GM18505 (cell line): ENCODE measurements around the gene GPSM3.
"Not testable (repeated sequence)": the region's sequence is repeated elsewhere in the genome, so short reads cannot be mapped to it uniquely, and the experiment has no call there.

Experiments used
- ATAC-seq: cut with Tn5 transposase; IDR thresholded peaks from one replicate; pipeline ENCODE4 v1.9.1; 2021; ENCODE audit not compliant: unreplicated experiment
- POLR2A ChIP-seq: IDR thresholded peaks from 4 replicates; pipeline ENCODE4 v1.6.1; 2011; ENCODE audit warnings: borderline replicate concordance; ENCODE audit not compliant: insufficient read depth, insufficient read length; ENCODE audit errors: extremely low read depth

GPSM3 gene

GRCh38 chr6:32146687-32147086 lies 45.8 kb downstream of the GPSM3 start:
- no peak for ATAC-seq
- TF ChIP-seq POLR2A = no peak

- no peak for ATAC-seq
- TF ChIP-seq POLR2A = no peak
Observed at GRCh38 chr6:32146287-32146686, 46.2 kb downstream of the GPSM3 start.

- not testable (repeated sequence) for ATAC-seq
Observed at GRCh38 chr6:32144238-32144637, 48.2 kb downstream of the GPSM3 start.
